Left forelimb (tissue), 1 donor: ENCODE measurements around the gene CCSER1.
"Not testable (repeated sequence)": the region's sequence is repeated elsewhere in the genome, so short reads cannot be mapped to it uniquely, and the experiment has no call there.

Source experiments
- DNase-seq: peaks from one replicate; pipeline ENCODE4 v3.0.0-alpha.2; 2018; ENCODE audit warnings: low spot score

The CCSER1 gene

DNA sequence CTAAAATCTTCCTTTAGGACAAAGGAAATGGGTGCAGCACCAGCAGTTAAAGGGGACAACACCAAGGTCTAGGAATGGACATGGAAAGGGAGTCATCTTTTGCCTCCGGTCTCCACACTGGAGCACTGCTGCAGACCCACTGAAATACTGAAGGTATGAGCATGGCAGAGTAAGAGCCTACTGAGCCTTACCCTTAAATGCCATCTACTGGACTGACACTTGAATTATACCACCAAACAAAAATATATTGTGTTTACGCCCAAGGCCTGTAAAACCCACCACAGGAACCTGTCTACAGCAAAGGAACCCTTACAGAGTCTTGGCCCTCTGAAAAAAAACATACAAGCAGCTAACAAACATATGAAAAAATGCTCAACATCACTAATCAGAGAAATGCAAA lies 443.4 kb downstream of the CCSER1 start:
- no peak for DNase-seq

- no peak for DNase-seq
Measured at GRCh38 chr4:90572996-90573395, 445.8 kb downstream of the CCSER1 start.

DNA sequence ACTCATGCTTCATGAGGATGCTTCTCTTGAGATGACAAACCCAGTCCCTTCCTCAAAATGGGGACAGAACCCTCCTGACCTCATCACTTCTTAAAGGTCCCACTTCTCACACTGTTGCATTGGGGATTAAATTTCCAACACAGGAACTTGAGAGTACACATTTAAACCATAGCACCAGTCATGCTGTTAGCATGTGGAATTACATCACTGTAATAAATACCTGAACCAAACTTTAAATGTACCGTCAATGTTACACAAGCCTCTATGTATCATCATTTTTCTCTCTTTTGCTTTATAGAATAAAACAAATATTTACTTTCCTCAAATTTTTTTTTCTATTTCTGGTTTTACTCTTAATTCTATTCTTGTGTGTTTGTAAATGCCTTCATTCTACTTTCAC lies 448.2 kb downstream of the CCSER1 start:
- DNase-seq, result no peak

DNA sequence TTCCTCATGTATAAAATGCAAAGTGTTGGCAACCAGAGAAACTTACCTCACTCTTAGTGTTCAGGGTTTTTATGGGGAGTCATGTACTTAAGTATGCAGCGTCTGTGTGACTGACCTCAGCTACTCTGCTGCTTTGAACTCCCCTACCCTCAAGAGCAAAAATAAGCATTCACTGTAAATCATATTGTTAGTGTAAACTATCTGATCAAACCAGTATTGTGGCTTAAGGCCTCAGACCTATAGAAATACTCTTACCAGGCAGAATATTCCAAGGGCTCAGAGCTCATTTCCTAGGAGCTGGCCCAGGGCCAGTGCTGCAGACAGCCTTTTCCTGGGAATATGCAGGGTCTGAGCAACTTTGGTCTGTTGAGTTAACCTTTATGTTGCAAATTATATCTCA lies 453.1 kb downstream of the CCSER1 start:
- DNase-seq, result no peak

GRCh38 chr4:90582087-90582486 lies 454.9 kb downstream of the CCSER1 start:
- no peak for DNase-seq

- DNase-seq, result no peak
Measured at GRCh38 chr4:90584051-90584450, 456.9 kb downstream of the CCSER1 start.

- no peak for DNase-seq
Measured at GRCh38 chr4:90585961-90586360, 458.8 kb downstream of the CCSER1 start.

DNA sequence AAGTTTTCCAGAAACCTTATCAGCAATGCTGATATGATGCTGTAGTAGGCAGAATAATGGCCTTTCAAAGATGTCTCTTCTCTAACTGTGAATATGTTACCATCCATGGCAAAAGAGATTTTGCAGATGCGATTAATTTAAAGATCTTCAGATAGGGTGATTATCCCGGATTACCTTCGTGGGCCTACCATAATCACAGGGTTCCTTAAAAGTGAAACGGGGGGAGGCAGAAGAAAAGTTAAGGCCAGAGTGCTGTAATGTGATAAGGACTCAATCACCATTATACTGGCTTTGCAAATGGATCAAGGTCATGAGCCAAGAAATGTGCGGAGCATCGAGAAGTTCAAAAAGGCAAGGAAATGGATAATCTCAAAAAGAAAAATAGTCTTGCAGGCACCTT lies 459.6 kb downstream of the CCSER1 start:
- no peak for DNase-seq

GRCh38 chr4:90597927-90598326 lies 470.7 kb downstream of the CCSER1 start:
- no peak for DNase-seq

GRCh38 chr4:90598741-90599140 lies 471.5 kb downstream of the CCSER1 start:
- DNase-seq, result no peak

- DNase-seq, result no peak
Measured at GRCh38 chr4:90602726-90603125, 475.5 kb downstream of the CCSER1 start.

- DNase-seq, result no peak
Measured at GRCh38 chr4:90603540-90603939, 476.3 kb downstream of the CCSER1 start.

DNA sequence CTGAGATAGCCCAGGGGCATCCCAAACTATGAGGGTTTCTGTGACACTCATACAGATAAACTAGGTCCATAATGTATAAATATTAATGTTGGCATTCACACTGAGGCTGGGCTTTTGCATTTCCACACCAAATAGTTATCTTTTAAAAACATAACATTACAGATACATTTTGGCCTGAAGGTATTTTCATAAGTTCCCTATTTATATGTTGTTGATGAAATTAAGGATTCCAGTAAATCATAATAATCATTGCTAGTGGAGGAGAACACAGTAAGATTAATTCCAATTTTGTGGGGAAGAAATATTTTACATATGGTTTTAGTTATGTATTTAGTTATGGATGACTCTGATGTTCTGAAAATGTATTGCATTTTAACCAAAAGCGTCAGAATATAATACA lies 479.6 kb downstream of the CCSER1 start:
- no peak for DNase-seq

GRCh38 chr4:90614371-90614770 lies 487.2 kb downstream of the CCSER1 start:
- DNase-seq, result no peak

DNA sequence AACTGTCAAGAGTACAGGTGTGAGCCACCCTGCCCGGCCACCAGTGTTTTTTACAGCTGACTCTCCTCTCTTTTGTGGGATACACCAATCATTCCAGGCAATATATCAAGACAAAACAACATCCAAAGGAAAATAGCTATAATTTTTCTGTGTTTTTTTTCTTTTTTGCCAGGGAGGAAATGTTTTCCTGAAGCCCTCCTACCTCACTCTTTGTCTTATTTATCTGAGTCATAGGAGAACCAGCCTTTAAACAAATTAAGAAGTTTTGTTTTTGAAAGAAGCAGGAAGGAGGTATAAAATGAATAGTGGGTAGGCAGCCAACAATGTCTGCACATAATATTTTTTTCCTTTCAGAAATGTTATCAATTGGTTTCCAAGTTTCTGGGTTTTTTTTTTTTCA lies 493.9 kb downstream of the CCSER1 start:
- DNase-seq, result no peak

DNA sequence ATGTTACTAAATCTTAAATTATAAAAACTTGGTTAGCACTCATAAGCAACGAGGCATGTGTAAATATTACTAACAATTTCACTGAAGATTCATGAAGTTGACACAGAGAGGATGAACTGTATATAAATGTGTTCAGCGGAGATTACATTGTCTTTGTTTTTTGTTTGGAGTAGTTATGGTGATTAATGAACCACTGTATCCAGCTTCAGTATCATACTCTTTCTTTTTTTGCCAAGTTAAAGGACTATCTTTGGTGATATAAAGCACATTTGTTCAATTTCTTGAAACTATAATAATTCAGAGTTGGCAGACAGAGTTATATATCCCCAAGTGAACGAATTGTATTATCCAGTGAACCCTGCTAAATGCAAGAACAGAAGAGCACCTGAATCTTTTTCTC lies 497.6 kb downstream of the CCSER1 start:
- no peak for DNase-seq

DNA sequence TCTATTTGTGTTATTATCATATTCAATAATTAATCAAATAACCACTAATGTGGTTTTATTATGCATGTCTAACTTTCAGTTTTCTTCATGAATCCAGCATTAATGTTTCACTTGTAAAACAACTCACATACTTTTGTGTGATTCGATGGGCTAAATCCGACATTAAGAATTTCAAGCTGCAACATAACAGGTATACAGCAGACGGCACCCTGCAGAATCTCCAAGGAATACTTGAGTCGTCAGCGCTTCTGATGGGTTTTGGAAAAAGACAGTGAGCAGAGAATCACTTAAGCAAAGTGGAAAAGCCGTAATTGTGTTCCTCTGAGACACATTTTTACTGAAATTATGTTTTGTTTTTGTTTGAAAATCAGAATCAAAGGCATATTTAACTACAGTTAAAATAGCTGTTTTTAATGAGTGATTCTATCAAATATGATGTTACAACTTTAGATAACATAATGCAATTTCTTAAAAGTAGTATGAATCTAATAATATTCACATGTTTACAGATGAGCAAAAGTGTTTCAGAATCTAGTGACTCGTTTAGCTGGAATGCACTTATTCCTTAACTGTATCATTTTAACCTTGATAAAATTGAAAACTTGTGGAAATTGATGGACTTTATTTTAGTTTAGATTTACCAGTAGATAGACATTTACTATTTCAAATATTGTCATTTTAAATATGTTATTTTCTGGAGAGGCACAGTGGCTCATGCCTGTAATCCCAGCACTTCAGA lies 514.8 kb downstream of the CCSER1 start:
- no peak for DNase-seq

DNA sequence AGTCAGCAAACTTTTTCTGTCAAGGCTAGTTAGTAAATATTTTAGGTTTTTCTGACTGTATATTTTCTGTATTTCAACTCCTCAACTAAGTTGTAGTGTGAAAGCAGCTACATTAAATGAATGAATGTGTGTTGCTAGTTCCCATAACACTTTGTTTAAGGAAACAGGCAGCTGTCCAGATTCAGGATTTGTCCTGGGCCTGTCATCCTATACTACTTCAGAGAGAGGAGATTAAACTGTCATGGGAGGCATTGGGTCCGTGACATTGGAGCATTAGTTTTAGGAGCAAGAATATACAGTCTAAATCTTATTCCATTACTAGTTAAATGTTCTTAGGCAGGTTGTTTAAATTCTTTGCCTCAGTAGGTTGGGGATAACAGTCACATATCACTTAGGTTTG lies 516.0 kb downstream of the CCSER1 start:
- no peak for DNase-seq

DNA sequence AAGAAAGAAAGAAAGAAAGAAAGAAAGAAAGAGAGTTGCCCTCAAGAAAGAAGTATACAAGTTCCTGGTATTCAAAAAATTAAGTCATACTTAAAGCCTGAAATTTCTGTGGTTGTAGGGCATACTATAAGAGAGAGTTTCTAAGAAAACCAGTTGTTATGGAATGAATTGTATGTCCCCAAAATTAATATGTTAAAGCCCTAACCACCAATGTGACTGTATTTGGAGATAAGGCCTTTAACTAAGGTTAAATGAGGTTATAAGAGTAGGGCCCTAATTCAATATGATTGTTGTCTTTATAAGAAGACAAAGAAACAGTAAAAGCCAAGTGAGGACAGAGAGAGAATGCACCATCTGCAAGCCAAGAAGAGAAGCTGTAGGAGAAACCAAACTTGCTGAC lies 521.1 kb downstream of the CCSER1 start:
- DNase-seq, result no peak

DNA sequence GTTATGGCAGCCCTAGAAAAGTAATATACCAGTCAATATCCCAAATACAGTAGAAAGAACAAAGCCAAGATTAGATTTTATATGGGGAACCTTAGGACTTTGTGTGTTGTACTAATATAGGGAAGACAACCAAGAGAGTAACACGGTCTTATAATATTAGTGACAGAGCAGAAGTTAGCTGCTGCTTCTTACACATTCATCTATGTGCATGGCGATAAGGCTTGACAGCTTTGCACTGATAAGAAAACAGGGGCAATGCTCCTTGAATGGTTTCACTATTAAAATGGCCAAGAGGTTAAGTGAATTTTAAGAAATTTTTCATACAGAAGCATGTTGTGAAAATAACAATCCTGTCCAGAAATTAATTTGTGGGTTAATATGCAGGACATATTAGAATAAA lies 521.6 kb downstream of the CCSER1 start:
- DNase-seq, result no peak

GRCh38 chr4:90660672-90661071 lies 533.5 kb downstream of the CCSER1 start:
- no peak for DNase-seq

- DNase-seq, result no peak
Measured at GRCh38 chr4:90670183-90670582, 543.0 kb downstream of the CCSER1 start.

DNA sequence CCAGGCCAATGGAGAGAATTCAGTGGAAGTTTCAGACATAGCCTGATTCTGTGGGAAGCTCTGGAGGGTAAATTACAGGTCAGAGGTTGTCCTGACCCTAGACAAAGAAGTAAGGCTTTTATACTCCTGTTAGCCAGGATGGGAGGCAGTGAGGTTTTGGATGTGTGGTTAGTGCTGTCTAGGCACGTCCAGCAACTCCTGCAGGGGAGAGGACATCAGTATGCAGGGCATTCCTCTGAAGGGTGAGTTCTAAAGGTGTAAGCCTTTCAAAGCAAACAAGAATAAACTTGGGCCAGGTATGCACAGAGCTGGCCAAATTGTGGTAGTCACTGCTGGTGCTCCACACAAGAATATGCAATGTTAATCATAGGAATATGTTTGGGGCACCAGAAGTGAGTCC lies 562.5 kb downstream of the CCSER1 start:
- DNase-seq, result no peak

- DNase-seq, result no peak
Measured at GRCh38 chr4:90695411-90695810, 568.2 kb downstream of the CCSER1 start.

DNA sequence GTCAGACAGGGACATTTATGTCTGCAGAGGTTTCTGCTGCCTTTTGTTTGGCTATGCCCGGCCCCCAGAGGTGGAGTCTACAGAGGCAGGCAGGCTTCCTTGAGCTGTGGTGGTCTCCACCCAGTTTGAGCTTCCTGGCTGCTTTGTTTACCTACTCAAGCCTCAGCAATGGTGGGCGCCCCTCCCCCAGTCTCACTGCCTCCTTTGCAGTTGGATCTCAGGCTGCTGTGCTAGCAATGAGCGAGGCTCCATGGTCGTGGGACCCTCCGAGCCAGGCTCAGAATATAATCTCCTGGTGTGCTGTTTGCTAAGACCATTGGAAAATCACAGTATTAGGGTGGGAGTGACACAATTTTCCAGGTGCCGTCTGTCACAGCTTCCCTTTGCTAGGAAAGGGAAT lies 578.3 kb downstream of the CCSER1 start:
- not testable (repeated sequence) for DNase-seq
